Naive thymus-derived CD8-positive, alpha-beta T cell (primary cell): Measurements from ENCODE around the gene VARS2. TPM values are rescaled to one million over a fixed set of nuclear protein-coding genes. Genes with fewer than 3 reads are reported as not detected.
"Not testable (repeated sequence)": the region's sequence is repeated elsewhere in the genome, so short reads cannot be mapped to it uniquely, and the experiment has no call there.

ENCODE experiments used
- ATAC-seq, 2 donors: fragments of 150-1000 bp; cut with Tn5 transposase in 1 of 2; sonication (Bioruptor Pico), chemical (Tn5 transposase) in 1 of 2; 1 replicate in 1 of 2; 2 replicates in 1 of 2; pipeline ENCODE4 v1.10.0; 2021; ENCODE audit warnings: mild to moderate bottlenecking in 2 of 2, moderate library complexity in 2 of 2
- POLR2A ChIA-PET: fragments of 350-600 bp; sonication (Branson Sonifier 250); formaldehyde crosslinking; loops from one replicate; lab custom pipeline; 2021; ENCODE audit warnings: antibody characterized with exemption; lab: Charles Lee
- DNase-seq, 10 donors: peaks; one replicate each; pipeline versions ENCODE4 v3.0.0 to v3.0.0-alpha.2; 2020 to 2022
- H3K27ac Mint-ChIP-seq, 10 donors: one replicate each; pipeline ENCODE4 v1.8.0; 2020 to 2022; ENCODE audit warnings: mild to moderate bottlenecking in 10 of 10, mixed read lengths in 10 of 10, moderate library complexity in 4 of 10, inconsistent platforms in 1 of 10
- H3K27me3 Mint-ChIP-seq, 5 donors: one replicate each; pipeline ENCODE4 v1.8.0; 2021 to 2022; ENCODE audit warnings: mixed read lengths in 5 of 5
- H3K36me3 Mint-ChIP-seq, 3 donors: one replicate each; pipeline ENCODE4 v1.8.0; 2020 to 2022; ENCODE audit warnings: mixed read lengths in 3 of 3, mild to moderate bottlenecking in 2 of 3, inconsistent platforms in 1 of 3
- H3K4me1 Mint-ChIP-seq, 4 donors: one replicate each; pipeline ENCODE4 v1.8.0; 2021 to 2022; ENCODE audit warnings: mixed read lengths in 4 of 4
- H3K4me3 Mint-ChIP-seq, 10 donors: one replicate each; pipeline ENCODE4 v1.8.0; 2020 to 2022; ENCODE audit warnings: mild to moderate bottlenecking in 10 of 10, mixed read lengths in 10 of 10, moderate library complexity in 6 of 10, inconsistent platforms in 1 of 10
- H3K9me3 Mint-ChIP-seq, 9 donors: one replicate each; pipeline ENCODE4 v1.8.0; 2020 to 2022; ENCODE audit warnings: mixed read lengths in 9 of 9, mild to moderate bottlenecking in 3 of 9, inconsistent platforms in 1 of 9, moderate library complexity in 1 of 9
- polyA plus RNA-seq, 3 donors: library from polyadenylated mRNA; unstranded; fragments of 300-500 nt; fragmentation: Illumina TruSeq; gene quantifications; one replicate each; pipeline ENCODE4 v1.2.3, GENCODE V29; 2021
- total RNA-seq, 8 experiments: library from RNA in 2 of 8; stranded (reverse) in 2 of 8; gene quantifications; one replicate each; pipeline ENCODE4 v1.2.3 and lab custom pipeline; 2021 to 2026

The VARS2 gene
- total and polyA plus RNA-seq, 5 experiments from 2014 or later: 14.1 to 53.7 (median 16.3) TPM

DNA sequence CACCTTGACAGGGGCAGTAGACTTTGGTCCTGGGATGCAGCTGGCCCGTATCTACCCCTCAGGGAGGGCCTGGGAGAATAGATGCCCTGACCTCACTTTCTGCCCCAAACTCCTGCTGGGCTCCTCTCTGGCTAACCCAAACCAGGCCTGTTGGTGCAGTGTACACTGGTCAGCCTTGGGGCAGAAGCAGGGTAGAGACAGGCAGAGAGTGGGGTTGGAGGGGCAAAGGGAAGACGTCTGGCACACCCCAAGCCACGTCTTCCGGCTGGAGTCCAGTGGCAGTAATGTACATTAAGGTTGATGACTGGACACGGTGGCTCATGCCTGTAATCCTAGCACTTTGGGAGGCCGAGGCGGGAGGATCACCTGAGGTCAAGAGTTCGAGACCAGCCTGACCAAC lies 20.4 kb upstream of the VARS2 start:
- Mint-ChIP-seq H3K4me3 (no peak overlapping the region), H3K36me3 (peaks cover 0 to 27% (median 0%) of the 10 kb centered on the region in 3 donors), H3K4me1 (peaks cover 0 to 7% (median 0%) of the 10 kb centered on the region in 4 donors), H3K9me3 (no peaks in the 10 kb centered on the region), H3K27me3 (no peaks in the 10 kb centered on the region), H3K27ac (no peak overlapping the region)
- POLR2A ChIA-PET: no interaction called here
- ATAC-seq (no peak), DNase-seq (no peak)

DNA sequence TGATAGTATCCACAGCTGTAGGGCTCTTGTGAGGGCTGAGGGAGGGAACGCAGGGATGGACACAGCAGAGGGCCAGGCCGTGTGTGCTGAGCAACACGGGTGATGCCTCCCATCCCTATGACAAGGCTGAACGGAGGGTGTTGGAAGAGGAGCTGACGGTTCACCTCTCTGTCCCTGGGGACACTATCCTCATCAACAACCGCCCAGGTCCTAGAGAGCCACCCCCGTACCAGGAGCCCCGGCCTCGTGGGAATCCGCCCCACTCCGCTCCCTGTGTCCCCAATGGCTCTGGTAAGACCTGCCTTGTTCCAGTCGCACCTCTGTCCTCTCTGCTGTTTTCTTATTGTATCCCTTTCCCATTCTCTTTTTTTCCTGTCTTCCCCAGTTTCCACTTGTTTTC lies 19.7 kb upstream of the VARS2 start:
- Mint-ChIP-seq H3K4me3 (no peak overlapping the region), H3K27ac (peak overlapping the region in 1 of 10 donors; percentile 1), H3K27me3 (no peaks in the 10 kb centered on the region), H3K36me3 (peaks cover 0 to 29% (median 0%) of the 10 kb centered on the region in 3 donors), H3K4me1 (peaks cover 0 to 7% (median 0%) of the 10 kb centered on the region in 4 donors), H3K9me3 (no peaks in the 10 kb centered on the region)
- no peak for DNase-seq
- POLR2A ChIA-PET: no interaction called here
- ATAC-seq: no peak

DNA sequence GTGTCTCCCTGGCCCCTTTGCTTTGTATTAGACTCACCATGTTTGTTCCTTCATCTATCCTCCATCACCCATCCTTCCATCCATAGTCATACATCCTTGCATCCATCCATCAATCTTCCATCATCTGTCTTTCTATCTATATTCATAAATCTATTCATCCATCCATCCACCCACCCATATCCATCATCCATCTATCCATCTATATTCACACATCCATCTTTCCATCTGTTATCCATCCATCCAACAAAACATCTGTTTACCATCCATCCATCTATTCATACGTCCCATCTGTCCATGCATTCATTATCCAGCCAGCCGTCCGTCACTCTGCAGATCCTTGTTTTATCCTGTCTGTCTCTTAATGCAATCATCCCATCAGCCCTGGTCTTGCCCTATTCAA lies 19.1 kb upstream of the VARS2 start:
- DNase-seq (no peak), ATAC-seq (no peak)
- POLR2A ChIA-PET: interaction anchor here (0.8 kb wide), 1 partner anchor 65 kb away, joined by 3 read pairs; no protein-coding TSS in a partner anchor
- Mint-ChIP-seq H3K27ac (no peak overlapping the region), H3K36me3 (peaks cover 0 to 23% (median 0%) of the 10 kb centered on the region in 3 donors), H3K9me3 (no peaks in the 10 kb centered on the region), H3K4me1 (peaks cover 0 to 7% (median 0%) of the 10 kb centered on the region in 4 donors), H3K4me3 (no peak overlapping the region), H3K27me3 (no peaks in the 10 kb centered on the region)

DNA sequence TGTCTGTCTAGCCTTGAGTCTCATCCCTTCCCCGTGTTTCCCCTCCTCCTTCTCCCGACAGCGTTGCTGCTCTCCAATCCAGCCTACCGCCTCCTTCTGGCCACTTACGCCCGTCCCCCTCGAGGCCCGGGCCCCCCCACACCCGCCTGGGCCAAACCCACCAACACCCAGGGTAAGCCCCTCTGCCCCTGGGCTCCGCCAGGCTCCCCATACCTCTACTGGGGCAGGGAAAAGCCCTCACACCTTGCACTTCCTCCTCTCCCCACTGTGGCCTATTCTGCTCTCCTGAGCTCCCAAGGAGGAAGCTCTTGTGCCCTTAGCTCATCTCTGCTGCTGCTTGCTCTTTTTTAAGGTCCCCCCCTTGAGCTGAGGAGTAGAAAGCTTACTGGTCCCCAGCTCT lies 18.7 kb upstream of the VARS2 start:
- POLR2A ChIA-PET: interaction anchor here (0.8 kb wide), 1 partner anchor 66 kb away, joined by 3 read pairs; no protein-coding TSS in a partner anchor
- Mint-ChIP-seq H3K9me3 (no peaks in the 10 kb centered on the region), H3K4me1 (peaks cover 0 to 5% (median 0%) of the 10 kb centered on the region in 4 donors), H3K27me3 (no peaks in the 10 kb centered on the region), H3K4me3 (no peak overlapping the region), H3K36me3 (peaks cover 0 to 23% (median 0%) of the 10 kb centered on the region in 3 donors), H3K27ac (peak overlapping the region in 1 of 10 donors; percentile 20)
- DNase-seq: no peak
- ATAC-seq: no peak

DNA sequence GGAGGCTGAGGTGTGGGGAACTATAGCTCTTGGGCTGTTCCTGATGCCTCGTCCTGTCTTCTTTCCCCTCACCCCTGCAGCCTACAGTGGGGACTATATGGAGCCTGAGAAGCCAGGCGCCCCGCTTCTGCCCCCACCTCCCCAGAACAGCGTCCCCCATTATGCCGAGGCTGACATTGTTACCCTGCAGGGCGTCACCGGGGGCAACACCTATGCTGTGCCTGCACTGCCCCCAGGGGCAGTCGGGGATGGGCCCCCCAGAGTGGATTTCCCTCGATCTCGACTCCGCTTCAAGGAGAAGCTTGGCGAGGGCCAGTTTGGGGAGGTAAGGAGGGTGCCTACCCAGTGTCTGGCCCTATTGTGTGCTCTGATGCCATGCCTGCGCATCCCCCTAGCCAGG lies 17.5 kb upstream of the VARS2 start:
- no peak overlapping the region for H3K27ac Mint-ChIP-seq

DNA sequence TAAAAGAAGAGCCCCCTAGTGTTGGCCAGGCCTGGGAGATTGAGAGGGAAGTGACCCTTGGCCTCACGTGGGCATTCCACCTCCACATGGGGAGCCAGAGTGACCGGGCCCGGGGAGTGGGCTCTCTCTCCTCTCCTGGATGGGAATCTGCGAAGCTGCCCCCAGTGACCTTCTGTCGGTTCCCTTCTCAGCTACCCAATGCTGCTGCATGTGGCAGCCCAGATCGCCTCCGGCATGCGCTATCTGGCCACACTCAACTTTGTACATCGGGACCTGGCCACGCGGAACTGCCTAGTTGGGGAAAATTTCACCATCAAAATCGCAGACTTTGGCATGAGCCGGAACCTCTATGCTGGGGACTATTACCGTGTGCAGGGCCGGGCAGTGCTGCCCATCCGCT lies 16.2 kb upstream of the VARS2 start:
- no peak overlapping the region for H3K4me3 Mint-ChIP-seq
- POLR2A ChIA-PET: no interaction called here
- DNase-seq: no peak
- peaks cover 0 to 18% (median 0%) of the 10 kb centered on the region in 3 donors for H3K36me3 Mint-ChIP-seq
- H3K9me3 Mint-ChIP-seq: no peaks in the 10 kb centered on the region
- H3K27ac Mint-ChIP-seq: no peak overlapping the region
- H3K27me3 Mint-ChIP-seq: no peaks in the 10 kb centered on the region
- peaks cover 0 to 8% (median 1%) of the 10 kb centered on the region in 4 donors for H3K4me1 Mint-ChIP-seq
- no peak for ATAC-seq

More for the DNA sequence above, 17.5 kb upstream of the VARS2 start:
- Mint-ChIP-seq H3K27me3 (no peaks in the 10 kb centered on the region), H3K36me3 (peaks cover 0 to 21% (median 0%) of the 10 kb centered on the region in 3 donors), H3K4me3 (no peak overlapping the region), H3K4me1 (peaks cover 0 to 4% (median 0%) of the 10 kb centered on the region in 4 donors), H3K9me3 (no peaks in the 10 kb centered on the region)
- POLR2A ChIA-PET: no interaction called here
- no peak for DNase-seq
- ATAC-seq: no peak

DNA sequence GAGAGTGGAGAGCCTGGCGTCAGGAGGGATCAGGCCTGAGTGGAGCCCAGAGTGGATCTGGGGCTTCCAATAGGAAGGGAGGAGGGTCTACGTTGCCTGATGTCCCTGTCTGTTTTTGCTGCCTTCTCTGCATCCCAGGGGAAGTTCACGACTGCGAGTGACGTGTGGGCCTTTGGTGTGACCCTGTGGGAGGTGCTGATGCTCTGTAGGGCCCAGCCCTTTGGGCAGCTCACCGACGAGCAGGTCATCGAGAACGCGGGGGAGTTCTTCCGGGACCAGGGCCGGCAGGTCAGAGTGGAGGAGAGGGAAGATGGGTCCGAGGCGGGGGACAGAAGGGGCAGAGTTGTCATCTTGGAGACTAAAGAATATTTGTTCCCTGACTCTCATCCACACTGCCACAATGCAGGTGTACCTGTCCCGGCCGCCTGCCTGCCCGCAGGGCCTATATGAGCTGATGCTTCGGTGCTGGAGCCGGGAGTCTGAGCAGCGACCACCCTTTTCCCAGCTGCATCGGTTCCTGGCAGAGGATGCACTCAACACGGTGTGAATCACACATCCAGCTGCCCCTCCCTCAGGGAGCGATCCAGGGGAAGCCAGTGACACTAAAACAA lies 15.2 kb upstream of the VARS2 start:
- ATAC-seq (no peak), DNase-seq (no peak)
- Mint-ChIP-seq H3K4me3 (no peak overlapping the region), H3K9me3 (no peaks in the 10 kb centered on the region), H3K27ac (no peak overlapping the region), H3K27me3 (no peaks in the 10 kb centered on the region), H3K4me1 (peaks cover 0 to 11% (median under 1%) of the 10 kb centered on the region in 4 donors), H3K36me3 (peaks cover 0 to 18% (median 0%) of the 10 kb centered on the region in 3 donors)
- POLR2A ChIA-PET: no interaction called here

DNA sequence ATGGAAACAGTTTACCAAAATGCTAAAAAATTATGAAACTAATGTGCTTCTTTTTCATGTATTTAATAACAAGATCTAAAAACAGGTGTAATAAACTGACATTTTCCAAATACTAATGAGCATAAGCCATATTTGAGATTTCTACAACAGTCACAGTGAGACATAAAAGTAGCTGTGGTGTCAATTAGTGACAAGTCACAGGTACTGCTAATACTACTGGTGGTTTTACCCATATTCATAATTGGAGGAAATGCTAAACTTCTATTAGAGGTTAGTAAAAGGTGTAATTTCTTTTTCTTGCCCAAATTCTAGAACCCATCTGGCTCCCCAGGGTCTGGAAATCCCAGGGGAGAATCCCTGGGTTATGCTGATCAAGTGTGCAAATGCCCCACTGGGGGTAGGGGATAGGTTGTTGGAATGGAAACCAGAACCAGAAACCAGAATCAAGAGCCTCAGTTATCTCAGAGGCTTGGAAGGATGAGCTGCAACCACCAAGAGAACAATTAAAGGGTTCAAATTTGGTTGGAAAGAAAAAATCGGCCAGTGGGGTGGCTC lies 13.1 kb upstream of the VARS2 start:
- H3K4me3 Mint-ChIP-seq: no peak overlapping the region
- peaks cover 0 to 11% (median 0%) of the 10 kb centered on the region in 3 donors for H3K36me3 Mint-ChIP-seq
- DNase-seq: no peak
- no peak overlapping the region for H3K27ac Mint-ChIP-seq
- H3K27me3 Mint-ChIP-seq: no peaks in the 10 kb centered on the region
- H3K4me1 Mint-ChIP-seq: peaks cover 0 to 11% (median under 1%) of the 10 kb centered on the region in 4 donors
- POLR2A ChIA-PET: no interaction called here
- H3K9me3 Mint-ChIP-seq: no peaks in the 10 kb centered on the region
- no peak for ATAC-seq

DNA sequence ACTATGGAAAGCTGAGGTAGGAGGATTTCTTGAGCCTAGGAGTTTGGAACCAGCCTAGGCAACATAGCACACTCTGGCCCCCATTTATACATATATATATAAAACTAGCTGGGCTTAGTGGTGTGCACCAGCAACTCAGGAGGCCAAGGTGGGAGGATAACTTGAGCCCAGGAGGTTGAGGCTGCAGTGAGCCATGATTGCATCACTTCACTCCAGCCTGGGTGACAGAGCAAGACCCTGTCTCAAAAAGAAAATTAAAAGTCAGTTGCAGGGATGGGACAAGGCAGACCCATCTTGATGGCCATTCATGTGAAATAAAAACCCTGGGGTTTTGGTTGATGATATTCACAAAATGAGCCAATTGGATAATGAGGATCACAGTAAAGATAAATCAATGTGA lies 12.6 kb upstream of the VARS2 start:
- H3K36me3 Mint-ChIP-seq: peaks cover 0 to 11% (median 0%) of the 10 kb centered on the region in 3 donors
- no peak for ATAC-seq
- no peaks in the 10 kb centered on the region for H3K9me3 Mint-ChIP-seq
- no peaks in the 10 kb centered on the region for H3K27me3 Mint-ChIP-seq
- POLR2A ChIA-PET: interaction anchor here (0.6 kb wide), 1 partner anchor 94 kb away, joined by 3 read pairs; no protein-coding TSS in a partner anchor
- H3K27ac Mint-ChIP-seq: no peak overlapping the region
- H3K4me3 Mint-ChIP-seq: no peak overlapping the region
- peaks cover 0 to 11% (median under 1%) of the 10 kb centered on the region in 4 donors for H3K4me1 Mint-ChIP-seq
- DNase-seq: no peak

DNA sequence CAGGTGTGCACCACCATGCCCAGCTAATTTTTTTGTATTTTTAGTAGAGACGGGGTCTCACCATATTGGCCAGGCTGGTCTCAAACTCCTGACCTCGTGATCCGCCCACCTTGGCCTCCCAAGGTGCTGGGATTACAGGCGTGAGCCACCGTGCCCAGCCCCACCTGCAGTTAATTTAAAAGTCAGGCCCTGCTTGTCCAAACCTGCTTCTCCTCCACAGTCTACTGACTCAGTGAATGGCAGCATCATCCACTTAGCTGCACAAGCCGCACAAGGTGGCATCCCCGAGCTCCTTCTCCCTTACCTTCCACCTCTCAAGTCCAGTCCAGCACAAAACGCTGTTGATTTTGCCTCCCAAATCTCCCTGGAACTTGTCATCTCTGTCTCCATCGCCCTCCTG lies 11.8 kb upstream of the VARS2 start:
- POLR2A ChIA-PET: interaction anchor here (0.6 kb wide), 1 partner anchor 297 kb away, joined by 7 read pairs; no protein-coding TSS in a partner anchor
- Mint-ChIP-seq H3K36me3 (peaks cover 0 to 11% (median 0%) of the 10 kb centered on the region in 3 donors), H3K4me1 (peaks cover 0 to 13% (median 2%) of the 10 kb centered on the region in 4 donors), H3K27ac (peak overlapping the region in 1 of 10 donors; percentile 78)
- not testable (repeated sequence) for H3K4me3 Mint-ChIP-seq, DNase-seq, H3K9me3 Mint-ChIP-seq, ATAC-seq, H3K27me3 Mint-ChIP-seq

DNA sequence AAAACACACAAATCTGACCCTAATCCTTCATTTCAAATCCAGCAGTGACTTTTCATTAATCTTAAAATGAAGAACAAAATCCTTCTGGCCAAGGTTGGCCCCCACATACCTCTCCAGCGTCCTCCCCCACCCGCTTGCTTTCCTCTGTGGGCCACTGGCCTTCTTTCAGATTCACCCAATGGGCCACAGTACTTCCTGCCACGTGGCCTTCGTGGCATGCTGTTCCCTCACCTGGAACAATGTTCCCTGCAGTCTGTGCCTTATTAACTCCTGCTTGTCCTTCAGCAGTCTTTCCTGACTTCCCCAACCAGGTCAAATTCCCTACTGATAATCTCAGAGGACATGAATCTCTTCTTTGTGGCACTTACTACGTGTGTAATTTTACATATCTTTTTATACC lies 11.3 kb upstream of the VARS2 start:
- DNase-seq (no peak), ATAC-seq (no peak)
- Mint-ChIP-seq H3K27me3 (no peaks in the 10 kb centered on the region), H3K36me3 (peaks cover 0 to 11% (median 0%) of the 10 kb centered on the region in 3 donors), H3K4me1 (peaks cover 1 to 17% (median 4%) of the 10 kb centered on the region in 4 donors), H3K4me3 (no peak overlapping the region), H3K27ac (peak overlapping the region in 2 of 10 donors; percentile 7 to 78), H3K9me3 (no peaks in the 10 kb centered on the region)
- POLR2A ChIA-PET: interaction anchor here (0.8 kb wide), 1 partner anchor 19 kb away, joined by 3 read pairs; no protein-coding TSS in a partner anchor

DNA sequence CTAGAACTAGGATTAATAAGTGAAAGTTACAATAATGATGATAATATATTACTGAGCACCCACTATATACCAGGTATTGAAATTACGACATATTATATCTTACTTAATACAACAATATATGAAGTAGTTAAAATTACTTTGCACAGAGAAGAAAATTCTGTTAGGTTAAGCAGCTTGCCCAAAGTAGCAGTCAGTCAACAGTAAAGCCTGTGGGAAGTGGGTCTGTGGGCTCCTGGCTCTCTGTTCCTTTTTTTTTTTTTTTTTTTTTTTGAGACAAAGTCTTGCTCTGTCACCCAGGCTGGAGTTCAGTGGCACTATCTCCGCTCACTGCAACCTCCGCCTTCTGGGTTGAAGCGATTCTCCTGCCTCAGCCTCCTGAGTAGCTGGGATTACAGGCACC lies 10.8 kb upstream of the VARS2 start:
- H3K9me3 Mint-ChIP-seq: no peaks in the 10 kb centered on the region

DNA sequence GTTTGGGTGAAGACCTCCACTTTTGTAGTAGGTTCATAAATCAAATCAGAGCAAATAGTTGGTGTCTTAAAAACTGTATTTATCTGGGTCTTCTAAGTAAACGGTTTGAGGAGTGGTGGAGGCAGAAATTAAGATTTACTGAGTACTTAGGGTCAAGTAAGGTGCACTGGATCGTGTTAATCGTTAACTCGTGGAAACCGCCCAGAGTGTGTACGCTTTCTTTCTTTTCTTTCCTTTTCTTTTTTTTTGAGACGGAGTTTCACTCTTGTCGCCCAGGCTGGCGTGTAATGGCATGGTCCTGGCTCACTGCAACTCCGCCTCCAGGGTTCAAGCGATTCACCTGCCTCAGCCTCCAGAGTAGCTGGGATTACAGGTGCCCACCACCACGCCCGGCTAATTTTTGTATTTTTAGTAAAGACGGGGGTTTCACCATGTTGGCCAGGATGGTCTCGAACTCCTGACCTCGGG lies 6.7 kb upstream of the VARS2 start:
- not testable (repeated sequence) for ATAC-seq, DNase-seq, H3K9me3 Mint-ChIP-seq, H3K27me3 Mint-ChIP-seq
- H3K4me1 Mint-ChIP-seq: peaks cover 16 to 31% (median 24%) of the 10 kb centered on the region in 4 donors
- H3K4me3 Mint-ChIP-seq: peak overlapping the region; percentile 97 to 100 (median 99)
- H3K27ac Mint-ChIP-seq: peak overlapping the region; percentile 10 to 89 (median 51)
- POLR2A ChIA-PET: interaction anchor here (0.5 to 3.6 kb wide), 7 partner anchors 12 to 754 kb away, joined by 3 to 18 read pairs (median 3); partner anchors contain the start of genes DDR1 and TRIM39
- peaks cover 0 to 19% (median 5%) of the 10 kb centered on the region in 3 donors for H3K36me3 Mint-ChIP-seq

More for the DNA sequence above, 10.8 kb upstream of the VARS2 start:
- H3K4me1 Mint-ChIP-seq: peaks cover 7 to 22% (median 9%) of the 10 kb centered on the region in 4 donors
- POLR2A ChIA-PET: interaction anchor here (0.8 kb wide), 1 partner anchor 19 kb away, joined by 3 read pairs; no protein-coding TSS in a partner anchor
- H3K27ac Mint-ChIP-seq: no peak overlapping the region
- no peak for ATAC-seq
- DNase-seq: no peak
- no peak overlapping the region for H3K4me3 Mint-ChIP-seq
- H3K27me3 Mint-ChIP-seq: no peaks in the 10 kb centered on the region
- peaks cover 0 to 8% (median 0%) of the 10 kb centered on the region in 3 donors for H3K36me3 Mint-ChIP-seq
